Measurements from ENCODE around the gene FAM151A. TPM values are rescaled to one million over a fixed set of nuclear protein-coding genes. Genes with fewer than 3 reads are reported as not detected.

FAM151A gene
- total RNA-seq, 1 donor from 2014 or later, result not detected

DNA sequence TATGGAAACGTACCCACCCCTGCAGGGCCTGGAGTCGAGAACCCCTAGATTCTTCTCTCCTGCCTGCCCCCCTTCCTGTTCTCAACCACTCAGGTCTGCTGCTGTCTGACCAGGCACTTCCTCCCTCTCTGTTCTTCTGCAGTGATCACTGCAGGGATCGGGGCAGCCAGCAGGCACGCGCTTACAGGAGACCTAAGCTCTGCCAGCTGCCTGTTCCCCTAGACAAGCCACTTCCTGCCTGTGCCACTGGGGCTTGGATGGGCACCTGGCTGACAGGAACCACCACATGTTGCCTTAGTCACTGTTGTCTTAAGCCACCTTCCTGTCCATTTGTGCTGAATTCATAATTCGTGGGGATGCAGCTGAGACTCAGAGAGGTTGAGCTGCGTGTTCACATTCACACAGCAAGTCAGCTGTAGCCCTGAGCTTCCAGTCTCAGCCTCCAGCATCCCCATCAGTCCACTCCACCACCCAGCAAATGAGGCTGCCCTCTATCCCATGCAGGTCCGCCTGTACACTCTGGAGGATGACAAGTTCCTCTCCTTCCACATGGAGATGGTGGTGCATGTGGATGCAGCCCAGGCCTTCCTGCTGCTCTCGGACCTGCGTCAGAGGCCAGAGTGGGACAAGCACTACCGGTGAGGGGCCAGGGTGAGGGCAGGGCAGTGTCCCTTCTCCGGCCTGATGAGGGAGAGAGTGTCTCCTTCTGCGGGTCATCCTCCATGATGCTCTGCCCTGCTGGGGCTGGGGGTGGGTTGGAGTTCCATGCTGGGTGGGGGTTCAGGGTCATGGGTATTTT lies 18.6 kb downstream of the FAM151A start:
- peaks cover 2% of the 10 kb centered on the region for H3K4me1 Mint-ChIP-seq (ENCODE audit: unreplicated experiment)
- TF ChIP-seq, protein P1, sequence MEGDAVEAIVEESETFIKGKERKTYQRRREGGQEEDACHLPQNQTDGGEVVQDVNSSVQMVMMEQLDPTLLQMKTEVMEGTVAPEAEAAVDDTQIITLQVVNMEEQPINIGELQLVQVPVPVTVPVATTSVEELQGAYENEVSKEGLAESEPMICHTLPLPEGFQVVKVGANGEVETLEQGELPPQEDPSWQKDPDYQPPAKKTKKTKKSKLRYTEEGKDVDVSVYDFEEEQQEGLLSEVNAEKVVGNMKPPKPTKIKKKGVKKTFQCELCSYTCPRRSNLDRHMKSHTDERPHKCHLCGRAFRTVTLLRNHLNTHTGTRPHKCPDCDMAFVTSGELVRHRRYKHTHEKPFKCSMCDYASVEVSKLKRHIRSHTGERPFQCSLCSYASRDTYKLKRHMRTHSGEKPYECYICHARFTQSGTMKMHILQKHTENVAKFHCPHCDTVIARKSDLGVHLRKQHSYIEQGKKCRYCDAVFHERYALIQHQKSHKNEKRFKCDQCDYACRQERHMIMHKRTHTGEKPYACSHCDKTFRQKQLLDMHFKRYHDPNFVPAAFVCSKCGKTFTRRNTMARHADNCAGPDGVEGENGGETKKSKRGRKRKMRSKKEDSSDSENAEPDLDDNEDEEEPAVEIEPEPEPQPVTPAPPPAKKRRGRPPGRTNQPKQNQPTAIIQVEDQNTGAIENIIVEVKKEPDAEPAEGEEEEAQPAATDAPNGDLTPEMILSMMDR (IDR thresholded peaks at IDR 0.05), result no peak
- H3K36me3 Mint-ChIP-seq (ENCODE audit: unreplicated experiment), result no peaks in the 10 kb centered on the region
- no peaks in the 10 kb centered on the region for H3K27me3 Mint-ChIP-seq (ENCODE audit: unreplicated experiment)
- no peaks in the 10 kb centered on the region for H3K9me3 Mint-ChIP-seq (ENCODE audit: unreplicated experiment)
- no peak overlapping the region for H3K27ac Mint-ChIP-seq (ENCODE audit: unreplicated experiment)
- DNase-seq (ENCODE audit: extremely low spot score, unreplicated experiment), result no peak
- H3K4me3 Mint-ChIP-seq (ENCODE audit: unreplicated experiment), result no peak overlapping the region

DNA sequence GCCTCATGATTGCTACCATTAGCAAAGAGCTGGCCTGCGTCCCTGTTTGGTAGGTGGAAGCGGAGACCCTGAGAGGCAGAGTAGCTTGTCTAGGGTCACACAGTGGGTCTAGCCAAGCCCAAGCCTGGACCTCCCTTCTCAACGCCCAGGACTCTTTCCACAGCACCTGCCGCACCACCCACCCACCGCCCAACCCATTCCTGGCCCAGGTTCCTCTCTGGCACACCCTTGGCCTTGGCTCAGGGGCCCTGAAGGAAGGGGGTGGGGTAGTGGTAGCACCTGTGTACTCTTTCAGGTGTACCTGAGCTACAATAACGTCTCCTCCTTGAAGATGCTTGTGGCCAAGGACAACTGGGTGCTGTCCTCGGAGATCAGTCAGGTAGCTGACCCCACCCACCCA lies 19.3 kb downstream of the FAM151A start:
- Mint-ChIP-seq H3K36me3 (ENCODE audit: unreplicated experiment) (no peaks in the 10 kb centered on the region), H3K4me3 (ENCODE audit: unreplicated experiment) (no peak overlapping the region), H3K27ac (ENCODE audit: unreplicated experiment) (no peak overlapping the region), H3K4me1 (ENCODE audit: unreplicated experiment) (peaks cover under 1% of the 10 kb centered on the region), H3K27me3 (ENCODE audit: unreplicated experiment) (no peaks in the 10 kb centered on the region), H3K9me3 (ENCODE audit: unreplicated experiment) (no peaks in the 10 kb centered on the region)
- TF ChIP-seq, protein P1 (IDR thresholded peaks at IDR 0.05), result no peak
- DNase-seq (ENCODE audit: extremely low spot score, unreplicated experiment), result no peak

DNA sequence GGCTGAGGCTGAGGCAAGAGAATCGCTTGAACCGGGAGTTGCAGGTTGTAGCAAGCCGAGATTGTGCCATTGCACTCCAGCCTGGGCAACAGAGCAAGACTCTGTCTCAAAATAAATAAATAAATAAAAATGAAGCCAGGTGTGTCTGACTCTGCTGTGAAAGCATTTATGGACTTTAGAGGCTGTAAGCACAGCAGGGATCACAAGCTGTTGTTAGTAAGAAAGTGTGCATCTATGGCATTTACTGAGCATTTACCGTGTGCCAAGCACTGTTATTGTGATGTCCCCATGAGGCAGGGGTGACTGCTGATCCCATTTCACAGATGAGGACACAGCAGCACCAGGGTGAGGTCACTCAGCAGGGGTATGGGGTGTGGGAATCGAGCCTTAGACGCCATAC lies 20.1 kb downstream of the FAM151A start:
- DNase-seq (ENCODE audit: extremely low spot score, unreplicated experiment), result no peak
- no peaks in the 10 kb centered on the region for H3K4me1 Mint-ChIP-seq (ENCODE audit: unreplicated experiment)
- no peak overlapping the region for H3K27ac Mint-ChIP-seq (ENCODE audit: unreplicated experiment)
- TF ChIP-seq, protein P1 (IDR thresholded peaks at IDR 0.05), result no peak
- H3K36me3 Mint-ChIP-seq (ENCODE audit: unreplicated experiment), result no peaks in the 10 kb centered on the region
- no peak overlapping the region for H3K4me3 Mint-ChIP-seq (ENCODE audit: unreplicated experiment)
- no peaks in the 10 kb centered on the region for H3K9me3 Mint-ChIP-seq (ENCODE audit: unreplicated experiment)
- no peaks in the 10 kb centered on the region for H3K27me3 Mint-ChIP-seq (ENCODE audit: unreplicated experiment)

DNA sequence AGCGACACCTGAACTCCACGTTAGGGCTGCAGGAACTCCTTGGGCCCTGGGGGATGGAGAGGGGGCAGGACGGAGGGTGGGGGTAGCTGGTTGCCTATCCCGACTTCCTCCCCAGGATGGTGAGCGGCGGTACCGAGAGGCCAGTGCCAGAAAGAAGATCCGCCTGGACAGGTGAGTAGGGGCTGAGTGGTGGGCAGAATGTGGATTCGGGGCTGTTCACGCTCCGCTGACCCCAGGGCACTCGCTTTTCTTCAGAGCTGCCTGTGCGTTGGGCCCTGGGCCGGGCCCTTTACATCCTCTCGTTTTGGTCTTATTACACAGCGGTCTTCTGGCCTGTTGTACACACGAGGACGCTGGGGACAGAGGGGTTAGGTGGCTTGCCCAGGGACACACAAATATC lies 20.8 kb downstream of the FAM151A start:
- Mint-ChIP-seq H3K9me3 (ENCODE audit: unreplicated experiment) (no peaks in the 10 kb centered on the region), H3K4me1 (ENCODE audit: unreplicated experiment) (no peaks in the 10 kb centered on the region), H3K36me3 (ENCODE audit: unreplicated experiment) (no peaks in the 10 kb centered on the region), H3K27ac (ENCODE audit: unreplicated experiment) (no peak overlapping the region), H3K4me3 (ENCODE audit: unreplicated experiment) (no peak overlapping the region), H3K27me3 (ENCODE audit: unreplicated experiment) (no peaks in the 10 kb centered on the region)
- DNase-seq (ENCODE audit: extremely low spot score, unreplicated experiment), result no peak
- TF ChIP-seq, protein P1 (IDR thresholded peaks at IDR 0.05), result no peak

DNA sequence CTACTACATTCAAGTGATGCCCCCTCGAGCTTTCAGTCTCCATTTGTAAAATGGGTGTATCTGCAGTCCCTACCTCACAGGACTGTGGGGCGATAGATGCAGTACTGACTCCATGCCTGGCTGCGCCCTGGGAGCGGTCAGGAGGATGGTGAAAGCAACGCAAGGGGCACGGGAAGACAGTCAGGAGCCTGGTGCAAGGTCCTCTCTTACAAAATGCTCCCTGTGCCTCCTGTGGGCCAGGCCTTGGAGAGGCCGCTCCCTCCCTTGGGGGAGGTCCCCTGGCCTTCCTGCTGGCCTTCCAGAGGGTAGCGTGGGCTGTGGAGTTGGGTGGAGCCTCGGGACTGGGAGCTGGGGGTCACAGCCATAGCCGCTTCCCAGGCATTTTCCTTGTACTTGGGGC lies 21.6 kb downstream of the FAM151A start:
- H3K27me3 Mint-ChIP-seq (ENCODE audit: unreplicated experiment), result no peaks in the 10 kb centered on the region
- H3K4me1 Mint-ChIP-seq (ENCODE audit: unreplicated experiment), result no peaks in the 10 kb centered on the region
- H3K4me3 Mint-ChIP-seq (ENCODE audit: unreplicated experiment), result no peak overlapping the region
- no peaks in the 10 kb centered on the region for H3K9me3 Mint-ChIP-seq (ENCODE audit: unreplicated experiment)
- DNase-seq (ENCODE audit: extremely low spot score, unreplicated experiment), result no peak
- TF ChIP-seq, protein P1 (IDR thresholded peaks at IDR 0.05), result no peak
- H3K27ac Mint-ChIP-seq (ENCODE audit: unreplicated experiment), result no peak overlapping the region
- H3K36me3 Mint-ChIP-seq (ENCODE audit: unreplicated experiment), result no peaks in the 10 kb centered on the region

Data from osteocyte (in vitro differentiated cells).